K562 (cell line): ENCODE results near the gene KCTD21. TPM values are rescaled to one million over a fixed set of nuclear protein-coding genes. Genes with fewer than 3 reads are reported as not detected.

Experiments used
- ATAC-seq: fragments of 200-7000 bp; cut with Tn5 transposase; 3 replicates; pipeline ENCODE4 v1.9.1; 2020; ENCODE audit warnings: moderate library complexity
- BruUV-seq: library from RNA; stranded (reverse); fragments of 400-500 nt; replicated peaks from 2 replicates; lab custom pipeline; 2021; lab: Mats Ljungman, UMichigan
- CTCF ChIA-PET: fragments of 300-600 bp; formaldehyde crosslinking; extraction: SDS; loops from one replicate; lab custom pipeline; 2021; ENCODE audit warnings: low intra/inter-chr PET ratio; lab: Yijun Ruan, JAX
- POLR2A ChIA-PET: fragments of 300-600, 350-650 bp; sonication (Branson Sonifier 250); formaldehyde crosslinking; extraction: SDS; loops from one replicate; lab custom pipeline; 2021; ENCODE audit warnings: antibody characterized with exemption, inconsistent platforms; lab: Yijun Ruan, JAX
- DNase-seq, 4 experiments: peaks; one replicate each; pipeline versions ENCODE4 v3.0.0 to v3.0.0-alpha.2; 2011 to 2018; ENCODE audit warnings: low spot score in 3 of 4, mixed read lengths in 3 of 4; ENCODE audit errors: extremely low read depth in 1 of 4
- FAIRE-seq: peaks from 2 replicates; lab custom pipeline; 2011; peaks lifted over from hg19 to GRCh38; lab: Jason Lieb, UNC
- H2AFZ ChIP-seq: 2 replicates; pipeline ENCODE4 v1.6.0; 2011; ENCODE audit warnings: low read depth, low read length, control low read depth, inconsistent platforms
- H3K27ac ChIP-seq: fragments of 200-600 bp; 3 replicates; pipeline ENCODE4 v1.8.0; 2011; ENCODE audit warnings: low read depth, mild to moderate bottlenecking, control low read depth, inconsistent platforms, low read length, moderate library complexity, mixed read lengths; ENCODE audit errors: extremely low read depth
- H3K27me3 ChIP-seq, 2 experiments: fragments of 300-600 bp in 1 of 2; 2 replicates in 1 of 2; 3 replicates in 1 of 2; pipeline versions ENCODE4 v1.6.0 to v1.8.0; 2011; ENCODE audit warnings: inconsistent platforms in 2 of 2, low read length in 2 of 2, mild to moderate bottlenecking in 1 of 2, mixed read lengths in 1 of 2, moderate library complexity in 1 of 2; ENCODE audit not compliant: control insufficient read depth in 2 of 2, insufficient read depth in 2 of 2
- H3K36me3 ChIP-seq: fragments of 300-600 bp; 3 replicates; pipeline ENCODE4 v1.8.0; 2011; ENCODE audit warnings: mild to moderate bottlenecking, low read length, inconsistent platforms; ENCODE audit not compliant: control insufficient read depth, insufficient read depth
- H3K4me1 ChIP-seq, 2 experiments: fragments of 200-600 bp in 1 of 2; replicated peaks in 1 of 2; 2 replicates in 1 of 2; 3 replicates in 1 of 2; pipeline versions ENCODE4 v1.5.1 to v1.8.0; 2011; ENCODE audit warnings: inconsistent platforms in 2 of 2, low read length in 2 of 2, mild to moderate bottlenecking in 1 of 2, mixed read lengths in 1 of 2, moderate library complexity in 1 of 2; ENCODE audit not compliant: control insufficient read depth in 2 of 2, insufficient read depth in 2 of 2
- H3K4me2 ChIP-seq: 2 replicates; pipeline ENCODE4 v1.6.1; 2011; ENCODE audit warnings: low read length, control low read depth, inconsistent platforms, mixed read lengths; ENCODE audit not compliant: insufficient read depth
- H3K4me3 ChIP-seq: fragments of 200-600 bp; sonication (generic), shearing (Covaris generic); 2 replicates; pipeline ENCODE4 v1.5.1; 2016; ENCODE audit warnings: control low read depth, inconsistent platforms
- H3K79me2 ChIP-seq: fragments of 200-600 bp; 3 replicates; pipeline ENCODE4 v1.8.0; 2011; ENCODE audit warnings: low read length, inconsistent platforms; ENCODE audit not compliant: control insufficient read depth, insufficient read depth
- H3K9ac ChIP-seq, 2 experiments: 2 replicates each; pipeline versions ENCODE4 v1.6.0 to v1.6.1; 2011; ENCODE audit warnings: low read depth in 2 of 2, low read length in 2 of 2, control low read depth in 1 of 2, inconsistent platforms in 1 of 2, mild to moderate bottlenecking in 1 of 2, mixed read lengths in 1 of 2; ENCODE audit not compliant: insufficient read depth in 1 of 2
- H3K9me1 ChIP-seq: one replicate; pipeline ENCODE4 v1.6.0; 2011; ENCODE audit warnings: inconsistent platforms, mild to moderate bottlenecking, low read length, moderate library complexity; ENCODE audit not compliant: control insufficient read depth, insufficient read depth
- H3K9me3 ChIP-seq: replicated peaks from 2 replicates; pipeline ENCODE4 v1.5.1; 2011; ENCODE audit warnings: low read depth, low read length, inconsistent platforms; ENCODE audit not compliant: control insufficient read depth, insufficient read depth
- H4K20me1 ChIP-seq: replicated peaks from 2 replicates; pipeline ENCODE4 v1.6.1; 2011; ENCODE audit warnings: low read length, inconsistent platforms, mixed read lengths; ENCODE audit not compliant: control insufficient read depth, insufficient read depth
- CEBPB ChIP-seq: fragments of 450-650 bp; IDR thresholded peaks from 2 replicates; pipeline ENCODE4 v1.6.1; 2016; ENCODE audit warnings: missing genetic modification characterization, missing compliant biosample characterization
- ESRRB ChIP-seq: fragments of 250-450 bp; sonication (Bioruptor Pico); IDR thresholded peaks from 2 replicates; pipeline ENCODE4 v1.5.0; 2020; ENCODE audit warnings: mild to moderate bottlenecking, moderate library complexity, borderline replicate concordance
- KLF10 ChIP-seq: fragments of 250-450 bp; sonication (Bioruptor Pico); IDR thresholded peaks from 2 replicates; pipeline ENCODE4 v1.6.1; 2021; ENCODE audit warnings: matching md5 sums
- RBM22 ChIP-seq: fragments of 200-400 bp; formaldehyde crosslinking; IDR thresholded peaks from 2 replicates; pipeline ENCODE4 v1.6.1; 2018; ENCODE audit warnings: low read length, low read depth; ENCODE audit not compliant: poor library complexity, severe bottlenecking
- RFX1 ChIP-seq: fragments of 450-650 bp; IDR thresholded peaks from 2 replicates; pipeline ENCODE4 v1.6.1; 2016; ENCODE audit warnings: mild to moderate bottlenecking, moderate library complexity
- RREB1 ChIP-seq: fragments of 250-450 bp; sonication (Bioruptor Pico); IDR thresholded peaks from 2 replicates; pipeline ENCODE4 v1.4.0; 2020
- ZKSCAN8 ChIP-seq: fragments of 200-800 bp; sonication (Bioruptor generic); IDR thresholded peaks from 2 replicates; pipeline ENCODE4 v1.6.1; 2016; ENCODE audit warnings: missing genetic modification characterization, missing compliant biosample characterization
- ZNF408 ChIP-seq: fragments of 250-450 bp; sonication (Bioruptor Pico); IDR thresholded peaks from 2 replicates; pipeline ENCODE4 v1.4.0; 2020; ENCODE audit warnings: low read depth, mild to moderate bottlenecking, moderate library complexity
- ZZZ3 ChIP-seq: fragments of 450-650 bp; IDR thresholded peaks from 2 replicates; pipeline ENCODE4 v1.6.1; 2016; ENCODE audit warnings: antibody characterized with exemption, mild to moderate bottlenecking, moderate library complexity
- WGBS: fragments of 100-300 bp; shearing (Covaris generic); methylation state at CpG from one replicate; pipeline ENCODE4 v1.1.6; 2016; ENCODE audit warnings: low coverage, mixed read lengths; ENCODE audit not compliant: insufficient coverage; ENCODE audit errors: missing lambda C conversion rate; 5-methylcytosine and 5-hydroxymethylcytosine counted together
- in situ Hi-C: fragments of 300-500 bp; cut with MboI; formaldehyde crosslinking; loops from 4 replicates; pipeline ENCODE4 v1.15.0; 2018; ENCODE audit warnings: inconsistent platforms, mixed read lengths
- intact Hi-C: fragments of 100-400 bp; cut with micrococcal nuclease; formaldehyde crosslinking; loops from 2 replicates; pipeline ENCODE4 v1.14.2; 2022
- polyA plus RNA-seq, 8 experiments: library from polyadenylated mRNA; depleted of rRNA in 4 of 8; stranded (reverse) in 5 of 8; unstranded in 3 of 8; fragments of >200 nt; fragmentation: Nextera tagmentation in 2 of 8; fragmentation: Illumina TruSeq in 1 of 8; extraction: Ambion mirVana in 2 of 8; extraction: Trizol in 1 of 8; gene quantifications; 2 replicates each; pipeline versions ENCODE4 v1.2.1 to v1.2.3, GENCODE V29; 2011 to 2014; ENCODE audit warnings: inconsistent platforms in 1 of 8, missing spikeins in 1 of 8
- total RNA-seq, 7 experiments: library from RNA; depleted of rRNA in 6 of 7; stranded (reverse); fragments of >200 nt in 6 of 7; fragmentation: Illumina TruSeq in 2 of 7; extraction: Trizol in 2 of 7; gene quantifications; 2 replicates each; pipeline versions ENCODE4 v1.2.1 to v1.2.3, GENCODE V29; 2011 to 2021; ENCODE audit warnings: low replicate concordance in 1 of 7

Gene KCTD21
- total and polyA plus RNA-seq, 9 of the 15 experiments (the other 6 are each of a cell fraction or from before 2014, with no cell fraction given), result 0.34 to 5.4 (median 1.9) TPM

- CTCF ChIA-PET, result no interaction called here
- H3K9me3 ChIP-seq, result no peaks in the 10 kb centered on the region
- H2AFZ ChIP-seq, result no peak overlapping the region
- H3K4me2 ChIP-seq, result no peak overlapping the region
- H3K27me3 ChIP-seq, result no peaks in the 10 kb centered on the region
- H3K9me1 ChIP-seq, result no peaks in the 10 kb centered on the region
- DNase-seq, result no peak
- peaks cover 0 to 7% of the 10 kb centered on the region in 2 experiments; a peak in 2 of 5 replicates for H3K4me1 ChIP-seq
- ATAC-seq, result no peak
- H3K27ac ChIP-seq, result no peak overlapping the region
- BruUV-seq, result no TSS peak
- H3K9ac ChIP-seq, result no peak overlapping the region
- H4K20me1 ChIP-seq, result no peaks in the 10 kb centered on the region
- 73% methylated on average over 4 of the region's 4 CpGs for WGBS
- intact Hi-C loops (no loop called here), in situ Hi-C loops (loop anchor here (5.0 kb wide), 1 partner anchor 338 kb away; no protein-coding TSS in a partner anchor)
- H3K36me3 ChIP-seq, result peaks cover 74% of the 10 kb centered on the region; the same call in 2 of the 3 replicates
- H3K79me2 ChIP-seq, result no peaks in the 10 kb centered on the region
- POLR2A ChIA-PET, result interaction anchor here (0.6 to 0.9 kb wide), 2 partner anchors 8 to 14 kb away, joined by 3 to 4 read pairs; no protein-coding TSS in a partner anchor
- FAIRE-seq, result no peak
- H3K4me3 ChIP-seq, result no peak overlapping the region
- no peak for TF ChIP-seq RFX1
- no peak for TF ChIP-seq ESRRB
- TF ChIP-seq RBM22, result peak; percentile 6
These were observed 36.1 kb upstream of the KCTD21 start for GRCh38 chr11:78224506-78224905.

- intact Hi-C loops (no loop called here), in situ Hi-C loops (loop anchor here (5.0 kb wide), 1 partner anchor 339 kb away; no protein-coding TSS in a partner anchor)
- H3K9me3 ChIP-seq, result no peaks in the 10 kb centered on the region
- ATAC-seq (no peak), FAIRE-seq (no peak), DNase-seq (no peak)
- H3K36me3 ChIP-seq, result peaks cover 80% of the 10 kb centered on the region; the same call in 2 of the 3 replicates
- POLR2A ChIA-PET, result interaction anchor here (0.9 to 1.2 kb wide), 2 partner anchors 11 to 17 kb away, joined by 3 to 4 read pairs; no protein-coding TSS in a partner anchor
- H3K4me1 ChIP-seq, result no peaks in the 10 kb centered on the region; a peak in 1 of 5 replicates
- H3K79me2 ChIP-seq, result no peaks in the 10 kb centered on the region
- WGBS, result 93% methylated on average over 6 of the region's 9 CpGs
- no TSS peak for BruUV-seq
- H3K4me3 ChIP-seq, result no peak overlapping the region
- no peak overlapping the region for H3K27ac ChIP-seq
- CTCF ChIA-PET, result no interaction called here
- H3K9ac ChIP-seq, result no peak overlapping the region
- H4K20me1 ChIP-seq, result no peaks in the 10 kb centered on the region
- H2AFZ ChIP-seq, result no peak overlapping the region
- H3K9me1 ChIP-seq, result no peaks in the 10 kb centered on the region
- H3K27me3 ChIP-seq, result no peaks in the 10 kb centered on the region
- no peak overlapping the region for H3K4me2 ChIP-seq
- no peak for TF ChIP-seq KLF10 (CRISPR knock-in tag)
- no peak for TF ChIP-seq ZNF408 (CRISPR knock-in tag)
- TF ChIP-seq CEBPB (tag), result no peak
- TF ChIP-seq RREB1, result no peak
- TF ChIP-seq ZZZ3, result no peak
- TF ChIP-seq ZKSCAN8, result no peak
These were observed 35.0 kb upstream of the KCTD21 start for GRCh38 chr11:78223320-78223954.
